Activated CD4-positive, alpha-beta T cell treated with anti-CD3 and anti-CD28 coated beads, Interleukin-2, amount 50 U/mL, for 48 hours (primary cell): ENCODE results near the gene IFNA5.

Experiments used
- DNase-seq, 2 experiments: peaks; one replicate each; pipeline ENCODE4 v3.0.0-alpha.2; 2020

The IFNA5 gene

DNA sequence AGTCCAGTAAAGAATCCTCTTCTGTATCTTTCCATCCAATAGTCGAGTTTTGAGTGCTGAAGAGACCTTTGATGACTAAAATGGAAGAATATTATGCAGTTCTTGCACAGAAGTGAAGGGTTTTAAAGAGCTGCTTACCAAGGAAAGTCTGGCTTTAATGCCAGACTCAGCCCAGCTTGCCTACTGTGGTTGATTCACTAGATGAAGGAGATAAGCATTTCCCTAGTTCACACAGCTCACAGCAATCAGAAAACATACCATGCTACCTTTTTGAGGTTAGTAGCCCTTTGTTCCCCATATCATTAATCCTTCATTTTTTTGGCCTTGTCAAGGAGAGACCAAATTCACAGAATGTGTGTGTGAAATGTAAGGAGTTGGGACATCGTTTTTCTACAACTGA, 15.3 kb downstream of the IFNA5 start:
- DNase-seq, result no peak

GRCh38 chr9:21287280-21287679, 17.8 kb downstream of the IFNA5 start:
- no peak for DNase-seq

- DNase-seq, result no peak
Observed at GRCh38 chr9:21286659-21287058, 18.5 kb downstream of the IFNA5 start.

DNA sequence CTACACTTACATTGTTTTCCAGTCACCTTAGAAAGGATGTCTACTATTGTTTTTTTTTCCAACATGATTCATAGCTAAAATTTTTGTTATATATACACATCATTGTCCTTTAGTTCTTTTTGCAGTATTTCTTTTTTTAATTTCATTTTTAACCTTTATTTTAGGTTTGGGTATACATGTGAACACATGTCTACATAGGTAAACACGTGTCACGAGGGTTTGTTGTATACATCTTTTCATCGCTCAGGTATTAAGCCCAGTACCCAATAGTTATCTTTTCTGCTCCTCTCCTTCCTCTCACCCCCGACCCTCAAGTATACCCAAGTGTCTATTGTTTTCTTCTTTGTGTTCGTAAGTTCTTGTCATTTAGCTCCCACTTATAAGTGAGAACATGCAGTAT, 19.0 kb downstream of the IFNA5 start:
- DNase-seq, result no peak

DNA sequence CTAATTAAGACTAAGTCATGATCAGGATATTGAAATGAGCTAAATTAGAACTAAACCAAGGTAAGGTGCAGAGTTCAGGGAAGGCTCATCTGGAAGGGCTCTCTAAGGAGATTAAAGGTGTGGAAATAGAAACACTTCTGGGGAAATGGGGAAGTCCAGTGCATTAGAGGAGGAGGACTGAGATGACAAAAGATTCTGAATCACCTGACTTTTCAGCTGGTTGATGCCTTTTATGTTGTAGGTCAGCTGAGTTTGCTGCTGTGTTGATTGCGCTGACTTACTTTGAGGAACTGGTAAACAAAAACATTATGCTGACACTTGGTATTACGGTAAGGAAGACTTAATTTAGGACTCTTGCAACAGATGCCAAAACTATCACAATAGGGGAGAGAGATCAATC, 23.8 kb downstream of the IFNA5 start:
- no peak for DNase-seq

GRCh38 chr9:21268347-21268657, 36.8 kb downstream of the IFNA5 start:
- no peak for DNase-seq

DNA sequence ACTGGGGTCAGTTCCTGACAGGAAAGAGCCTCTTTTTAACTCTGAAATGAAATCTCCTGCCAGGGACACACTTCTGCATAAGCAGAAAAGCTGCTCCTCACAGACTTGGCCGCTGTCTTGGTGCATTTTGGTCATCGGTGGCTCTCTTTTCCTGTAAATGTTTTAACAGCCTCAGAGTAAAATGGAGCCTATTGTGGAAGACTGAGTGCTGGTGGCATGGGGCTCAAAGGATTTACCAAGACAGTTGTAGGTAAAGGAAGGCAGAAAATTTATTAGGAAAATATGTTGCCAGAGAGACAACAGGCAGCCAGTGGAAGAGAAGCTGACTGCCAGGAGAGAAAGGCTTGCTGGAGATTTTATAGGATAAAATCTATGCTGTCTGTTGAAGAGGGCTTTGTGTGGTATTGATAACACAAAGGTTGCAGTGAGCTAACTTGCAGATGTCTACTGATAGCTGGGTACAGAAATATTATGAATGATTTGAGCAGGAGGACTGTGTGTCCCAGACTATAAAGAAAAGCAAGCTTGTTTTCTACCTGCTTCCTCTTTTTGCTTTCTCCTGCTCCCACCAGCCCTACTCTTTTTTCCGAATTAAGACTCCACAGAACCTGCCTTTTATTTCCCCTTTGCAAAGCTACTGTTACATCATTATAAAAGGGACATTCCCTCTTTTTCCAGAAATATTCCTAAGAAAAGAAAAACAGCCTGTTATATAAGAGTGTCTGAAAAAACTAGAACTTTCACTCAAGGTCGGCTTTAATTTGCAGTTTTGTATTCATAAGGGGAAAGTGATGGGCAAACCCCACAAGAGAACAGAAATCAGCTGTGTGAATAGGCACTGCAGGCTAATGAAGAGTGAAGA, 37.4 kb downstream of the IFNA5 start:
- DNase-seq, result no peak

DNA sequence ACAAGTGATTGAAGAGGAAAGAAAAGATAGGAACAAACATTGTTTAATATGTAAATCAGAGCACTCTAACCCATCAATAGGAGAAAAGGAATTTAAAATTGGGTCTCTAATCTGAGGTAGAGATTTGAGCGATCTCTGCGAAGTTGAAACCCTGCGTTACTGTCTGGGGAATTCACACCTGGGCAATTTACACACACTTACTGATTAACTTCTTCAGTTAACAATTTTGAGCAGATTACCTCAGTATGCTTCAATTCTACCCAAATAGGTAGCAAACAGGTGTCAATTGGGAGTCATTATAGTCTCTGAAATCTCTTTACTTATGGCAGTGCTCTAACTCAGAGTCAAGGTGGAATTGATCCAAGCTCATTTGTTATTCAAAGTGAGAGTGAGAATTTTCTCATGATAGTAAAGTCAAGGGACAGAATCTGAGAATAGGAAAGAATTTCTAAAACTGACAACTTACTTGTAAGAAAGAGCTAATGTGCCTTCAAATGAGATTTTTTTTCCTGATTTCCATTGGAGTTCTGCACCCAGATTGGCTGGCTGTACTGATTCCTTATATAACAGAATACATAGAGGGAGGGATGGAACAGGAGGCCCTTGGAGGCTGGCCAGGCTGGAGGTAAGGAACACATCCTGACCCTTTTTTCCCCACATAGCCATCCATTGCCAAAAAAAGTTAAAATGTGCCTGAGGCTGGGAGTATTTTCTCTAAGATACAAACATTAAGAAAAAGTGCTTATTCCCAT, 38.2 kb downstream of the IFNA5 start:
- DNase-seq, result no peak

DNA sequence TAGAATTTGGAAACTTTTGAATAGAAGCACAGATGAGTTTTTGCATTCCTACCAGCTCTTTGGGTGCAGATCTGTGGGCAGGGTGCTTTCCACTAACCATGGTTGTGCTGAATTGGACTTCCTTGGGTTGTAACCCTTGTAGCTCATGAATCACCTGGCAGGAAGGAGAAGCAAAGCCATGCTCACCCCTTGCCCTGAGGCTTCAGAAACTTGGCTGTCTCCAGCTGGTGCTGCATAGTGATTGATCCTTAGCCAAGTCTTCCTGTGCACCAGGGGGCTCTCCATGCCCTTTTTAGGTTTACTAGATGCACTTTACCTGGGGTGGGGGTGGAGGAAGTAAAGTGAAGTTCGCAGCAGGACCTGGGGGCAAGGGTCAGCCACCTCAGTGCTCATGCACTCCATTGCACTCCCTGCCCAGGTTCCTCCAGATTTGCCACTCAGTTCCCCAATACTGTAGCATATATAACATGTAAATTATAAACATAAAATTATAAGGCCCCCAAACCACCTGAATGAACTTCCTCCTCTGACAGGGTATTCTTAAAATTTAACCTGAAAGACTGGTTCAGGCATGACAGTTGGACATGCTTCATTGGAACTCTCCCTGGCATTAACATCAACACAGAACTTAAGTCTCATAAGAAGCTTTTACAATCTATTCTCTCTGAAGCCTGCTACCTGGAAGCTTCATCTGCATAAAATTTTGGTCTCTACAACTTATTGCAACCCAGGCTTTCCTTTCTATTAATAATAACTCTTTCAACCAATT, 39.5 kb downstream of the IFNA5 start:
- no peak for DNase-seq

- DNase-seq, result no peak
Observed at GRCh38 chr9:21255538-21256212, 49.4 kb downstream of the IFNA5 start.
